Pancreas (tissue), 10 donors: ENCODE results near the gene ATP5MG. TPM values are rescaled to one million over a fixed set of nuclear protein-coding genes. Genes with fewer than 3 reads are reported as not detected.
A peak's percentile ranks its signal among the peaks of the same experiment; 100 is the strongest.

Experiments
- ATAC-seq, 4 donors: fragments of 200-7000 bp; cut with Tn5 transposase; one replicate each; pipeline versions ENCODE4 v1.8.0 to v1.9.1; 2020; ENCODE audit warnings: mild to moderate bottlenecking in 4 of 4, moderate library complexity in 4 of 4
- DNase-seq, 6 donors: peaks; one replicate each; pipeline ENCODE4 v3.0.0-alpha.2; 2020
- FAIRE-seq: peaks from 2 replicates; lab custom pipeline; 2012; peaks lifted over from hg19 to GRCh38; lab: Jason Lieb, UNC
- H3K27ac ChIP-seq, 4 donors: fragments of 200-600 bp; sonication (generic); 1 replicate in 3 of 4; 2 replicates in 1 of 4; pipeline versions ENCODE4 v1.5.0 to v1.8.0; 2020
- H3K27me3 ChIP-seq, 4 donors: fragments of 200-600 bp; one replicate each; pipeline ENCODE4 v1.8.0; 2021
- H3K36me3 ChIP-seq, 3 donors: fragments of 200-600 bp; sonication (generic) in 1 of 3; one replicate each; pipeline versions ENCODE4 v1.5.0 to v1.8.0; 2020 to 2021
- H3K4me1 ChIP-seq, 3 donors: fragments of 200-600 bp; one replicate each; pipeline ENCODE4 v1.8.0; 2021
- H3K4me3 ChIP-seq, 4 donors: fragments of 200-600 bp; sonication (generic) in 2 of 4; one replicate each; pipeline versions ENCODE4 v1.5.0 to v1.8.0; 2020 to 2021
- H3K9me3 ChIP-seq, 4 donors: fragments of 200-600 bp; one replicate each; pipeline ENCODE4 v1.8.0; 2021
- CTCF ChIP-seq, 4 donors: fragments of 200-600 bp; sonication (generic) in 3 of 4; IDR thresholded peaks; one replicate each; pipeline versions ENCODE4 v1.5.0 to v1.8.0; 2021; ENCODE audit warnings: antibody characterized with exemption in 4 of 4
- WGBS, 2 donors: extraction: QIAGEN DNeasy Blood & Tissue Kit; methylation state at CpG; one replicate each; pipeline ENCODE4 v1.1.7; 2013; 5-methylcytosine and 5-hydroxymethylcytosine counted together
- intact Hi-C, 3 donors: fragments of 100-400 bp; cut with DNase I; formaldehyde crosslinking; loops; one replicate each; pipeline versions ENCODE4 v1.11.1 to v1.14.2; 2022
- polyA plus RNA-seq, 2 donors: library from polyadenylated mRNA; stranded (reverse); fragments of 200-250 nt; gene quantifications; one replicate each; pipeline ENCODE4 v1.2.3, GENCODE V29; 2013
- total RNA-seq, 6 donors: library from RNA; stranded (reverse); fragmentation: NEBNext Ultra II Directional in 4 of 6; extraction: Animal tissue kit (Norgen Biotek cat#: 25700) in 4 of 6; gene quantifications; one replicate each; pipeline versions ENCODE4 v1.2.1 to v1.2.4, GENCODE V29; 2021 to 2023
- donor health status: healthy with polysubstance abuse.
- donor health status: DM: no; HTN: no; CAD: no; lungs with moderate emphysema.
- donor health status: DM: no; HTN: no; CAD: no.
- donor health status: control.
- donor health status: control.
- donor health status: Bipolar disorder and iron deficiency.
- donor health status: DM: yes; HTN: yes; CAD: no.
- donor health status: DM: no; HTN: no; CAD: no.
- donor health status: DM: no; HTN: no; CAD: no.
- donor health status: DM: yes; HTN: yes; CAD: no.

Gene ATP5MG
- total and polyA plus RNA-seq, 8 donors, result 46.5 to 120 (median 77.4) TPM

DNA sequence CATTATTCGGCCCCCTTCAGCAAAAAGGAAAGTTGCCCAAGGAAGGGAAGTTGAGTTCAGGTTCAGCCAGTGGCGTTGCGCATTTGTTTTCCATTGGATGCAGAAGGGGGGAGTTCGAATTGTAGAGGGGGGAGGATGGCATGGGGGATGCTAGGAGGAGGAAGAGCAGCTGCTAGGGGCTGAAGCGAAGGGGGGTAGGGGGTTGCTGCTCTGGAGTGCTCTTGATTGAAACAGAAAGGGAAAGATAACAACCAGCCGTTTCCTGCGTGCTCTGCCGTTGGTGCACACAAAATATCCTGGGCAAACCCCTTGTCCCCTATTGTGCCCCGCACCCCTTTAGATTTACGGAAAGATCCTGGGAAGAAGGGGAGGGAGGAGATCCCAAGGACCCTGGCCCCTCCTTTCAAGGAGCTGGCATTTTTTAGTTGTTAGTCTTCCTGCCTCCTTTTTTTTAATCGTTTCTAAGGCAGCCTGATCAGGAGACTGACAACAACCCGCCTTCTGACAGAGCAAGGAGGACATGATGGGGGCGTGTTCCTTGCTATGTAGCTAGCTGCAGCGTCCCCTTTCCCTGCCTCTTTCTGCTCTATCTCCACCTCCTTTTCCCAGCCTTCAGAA, 37.0 kb downstream of the ATP5MG start:
- Histone ChIP-seq H3K27me3 (no peaks in the 10 kb centered on the region), H3K27ac (peak overlapping the region in 2 of 4 donors; percentile 88 to 89), H3K4me3 (peak overlapping the region in 3 of 4 donors; percentile 99 to 100 (median 99)), H3K9me3 (no peaks in the 10 kb centered on the region), H3K4me1 (peaks cover 6 to 34% (median 29%) of the 10 kb centered on the region in 3 donors), H3K36me3 (no peaks in the 10 kb centered on the region)
- FAIRE-seq (no peak), ATAC-seq (no peak), DNase-seq (peak in 3 of 6 donors; percentile 23 to 35 (median 24))
- TF ChIP-seq CTCF (IDR thresholded peaks at IDR 0.05), result no peak
- 4% methylated on average over 14 of the region's 14 CpGs for WGBS, 2 donors
- intact Hi-C loops, result no loop called here

DNA sequence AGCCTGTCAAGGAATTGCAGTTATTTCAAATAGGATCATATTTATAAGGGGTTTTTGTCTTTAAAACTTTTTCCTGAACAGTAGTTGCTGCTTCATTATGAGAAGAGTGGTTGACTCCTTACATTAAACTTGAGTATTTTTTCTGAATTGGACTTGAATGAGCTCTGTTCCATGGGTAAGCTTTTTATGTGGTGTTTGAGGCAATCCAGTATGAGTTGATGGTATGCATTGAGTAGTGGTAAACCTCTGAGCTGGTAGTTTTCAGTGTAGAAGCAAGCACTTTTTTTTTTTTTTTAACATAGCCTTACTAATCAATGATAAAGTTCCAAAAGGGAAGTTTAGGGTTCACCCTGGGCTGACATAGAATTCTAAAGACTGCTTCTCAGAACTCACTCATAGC, 38.2 kb downstream of the ATP5MG start:
- FAIRE-seq, result no peak
- no peak for TF ChIP-seq CTCF (IDR thresholded peaks at IDR 0.05)
- peaks cover 13 to 38% (median 29%) of the 10 kb centered on the region in 3 donors for H3K4me1 ChIP-seq
- H3K27ac ChIP-seq, result no peak overlapping the region
- ATAC-seq, result no peak
- H3K27me3 ChIP-seq, result no peaks in the 10 kb centered on the region
- H3K36me3 ChIP-seq, result no peaks in the 10 kb centered on the region
- H3K9me3 ChIP-seq, result no peaks in the 10 kb centered on the region
- H3K4me3 ChIP-seq, result no peak overlapping the region
- intact Hi-C loops, result no loop called here
- no peak for DNase-seq

DNA sequence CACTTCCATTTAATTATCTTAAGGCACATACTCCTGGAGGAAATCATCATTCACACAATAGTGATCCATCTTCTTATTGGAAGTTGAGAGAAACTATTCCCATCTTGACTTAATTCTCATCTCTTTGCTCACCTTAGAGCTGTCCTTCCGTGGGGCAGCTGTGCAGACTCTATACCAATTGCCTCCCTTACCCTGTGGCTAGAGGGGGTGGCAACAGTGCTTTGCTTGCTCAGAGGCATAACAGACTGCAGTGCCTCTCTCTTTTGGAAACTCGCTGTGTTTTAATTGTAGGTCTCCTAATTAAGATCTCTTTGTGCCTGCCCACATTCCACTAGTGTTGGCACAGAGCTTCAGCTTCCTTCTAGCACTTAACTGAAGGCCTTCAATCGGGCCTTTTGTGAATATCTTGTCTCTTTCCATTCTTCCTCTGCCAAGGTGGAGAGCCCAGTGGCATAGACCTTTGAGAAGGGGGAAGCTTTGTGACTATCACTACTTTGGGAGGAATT, 40.4 kb downstream of the ATP5MG start:
- 32 to 47% methylated on average over 3 of the region's 3 CpGs for WGBS, 2 donors
- TF ChIP-seq CTCF (IDR thresholded peaks at IDR 0.05), result no peak
- no peaks in the 10 kb centered on the region for H3K9me3 ChIP-seq
- ATAC-seq (no peak), DNase-seq (no peak), FAIRE-seq (no peak)
- H3K27ac ChIP-seq, result no peak overlapping the region
- intact Hi-C loops, result no loop called here
- no peak overlapping the region for H3K4me3 ChIP-seq
- no peaks in the 10 kb centered on the region for H3K27me3 ChIP-seq
- H3K4me1 ChIP-seq, result peaks cover 13 to 38% (median 29%) of the 10 kb centered on the region in 3 donors
- no peaks in the 10 kb centered on the region for H3K36me3 ChIP-seq

GRCh38 chr11:118442301-118442700, 40.9 kb downstream of the ATP5MG start:
- DNase-seq, result no peak
- FAIRE-seq, result no peak
- Histone ChIP-seq H3K4me1 (peaks cover 13 to 38% (median 29%) of the 10 kb centered on the region in 3 donors), H3K27me3 (no peaks in the 10 kb centered on the region), H3K4me3 (no peak overlapping the region), H3K9me3 (no peaks in the 10 kb centered on the region), H3K36me3 (no peaks in the 10 kb centered on the region), H3K27ac (no peak overlapping the region)
- ATAC-seq, result no peak
- WGBS, 2 donors, result 28 to 36% methylated on average over 3 of the region's 3 CpGs
- intact Hi-C loops, result no loop called here
- no peak for TF ChIP-seq CTCF (IDR thresholded peaks at IDR 0.05)

- intact Hi-C loops, result no loop called here
- WGBS, 2 donors, result 86 to 89% methylated on average over 4 of the region's 4 CpGs
- Histone ChIP-seq H3K27me3 (no peaks in the 10 kb centered on the region), H3K4me3 (no peak overlapping the region), H3K9me3 (no peaks in the 10 kb centered on the region), H3K4me1 (peaks cover 13 to 38% (median 29%) of the 10 kb centered on the region in 3 donors), H3K36me3 (peaks cover 0 to 6% (median 0%) of the 10 kb centered on the region in 3 donors), H3K27ac (no peak overlapping the region)
- no peak for TF ChIP-seq CTCF (IDR thresholded peaks at IDR 0.05)
- DNase-seq (no peak), ATAC-seq (no peak), FAIRE-seq (no peak)
Observed at GRCh38 chr11:118442908-118443589, 41.6 kb downstream of the ATP5MG start.
